Mesendoderm (in vitro differentiated cells): Measurements from ENCODE around the gene DGCR2.

Source experiments
- DNase-seq: peaks from one replicate; pipeline ENCODE4 v3.0.0; 2013
- H2AK5ac ChIP-seq: 2 replicates; pipeline ENCODE4 v1.6.1; 2013; ENCODE audit warnings: low read length, inconsistent platforms
- H2BK120ac ChIP-seq: 2 replicates; pipeline ENCODE4 v1.6.1; 2013; ENCODE audit warnings: low read depth, mild to moderate bottlenecking, low read length, moderate library complexity, mixed read lengths
- H2BK15ac ChIP-seq: replicated peaks from 2 replicates; pipeline ENCODE4 v1.6.1; 2013; ENCODE audit warnings: low read depth, mild to moderate bottlenecking, moderate library complexity
- H2BK5ac ChIP-seq: 2 replicates; pipeline ENCODE4 v1.6.1; 2013; ENCODE audit warnings: low read length, inconsistent platforms
- H3K18ac ChIP-seq: 2 replicates; pipeline ENCODE4 v1.6.1; 2013; ENCODE audit warnings: mild to moderate bottlenecking, low read length, mixed read lengths
- H3K23ac ChIP-seq: one replicate; pipeline ENCODE4 v1.6.1; 2013; ENCODE audit warnings: low read length
- H3K27ac ChIP-seq: 2 replicates; pipeline ENCODE4 v1.5.1; 2013; ENCODE audit warnings: low read depth, mild to moderate bottlenecking, inconsistent platforms, low read length, moderate library complexity
- H3K27me3 ChIP-seq: 2 replicates; pipeline ENCODE4 v1.6.1; 2013; ENCODE audit warnings: low read length, control low read depth, mild to moderate bottlenecking, inconsistent platforms; ENCODE audit not compliant: insufficient read depth, poor library complexity
- H3K36me3 ChIP-seq: 2 replicates; pipeline ENCODE4 v1.6.1; 2013; ENCODE audit warnings: low read length, inconsistent platforms; ENCODE audit not compliant: control insufficient read depth, insufficient read depth
- H3K4ac ChIP-seq: one replicate; pipeline ENCODE4 v1.6.1; 2013; ENCODE audit warnings: low read depth, mild to moderate bottlenecking, low read length, moderate library complexity
- H3K4me1 ChIP-seq: 2 replicates; pipeline ENCODE4 v1.6.1; 2013; ENCODE audit warnings: low read depth, low read length, inconsistent platforms; ENCODE audit not compliant: control insufficient read depth
- H3K4me2 ChIP-seq: 2 replicates; pipeline ENCODE4 v1.6.1; 2013; ENCODE audit warnings: low read length
- H3K4me3 ChIP-seq: 2 replicates; pipeline ENCODE4 v1.5.1; 2013; ENCODE audit warnings: mild to moderate bottlenecking, low read length
- H3K56ac ChIP-seq: one replicate; pipeline ENCODE4 v1.6.1; 2013; ENCODE audit warnings: low read length
- H3K79me1 ChIP-seq: 2 replicates; pipeline ENCODE4 v1.6.1; 2013; ENCODE audit warnings: low read length, inconsistent platforms
- H3K79me2 ChIP-seq: 2 replicates; pipeline ENCODE4 v1.6.1; 2013; ENCODE audit warnings: mild to moderate bottlenecking, low read length; ENCODE audit not compliant: control insufficient read depth, insufficient read depth
- H3K9ac ChIP-seq: 2 replicates; pipeline ENCODE4 v1.6.1; 2013; ENCODE audit warnings: low read length, inconsistent platforms
- H4K5ac ChIP-seq: one replicate; pipeline ENCODE4 v1.6.1; 2013; ENCODE audit warnings: low read length
- H4K8ac ChIP-seq: one replicate; pipeline ENCODE4 v1.6.1; 2013; ENCODE audit warnings: low read depth, mild to moderate bottlenecking, control low read depth, low read length, moderate library complexity
- WGBS: extraction: QIAGEN DNeasy Blood & Tissue Kit; methylation state at CpG from one replicate; pipeline ENCODE4 v1.1.7; 2013; ENCODE audit warnings: low lambda C conversion rate, missing lambda C conversion rate; ENCODE audit not compliant: insufficient coverage; ENCODE audit errors: extremely low coverage; 5-methylcytosine and 5-hydroxymethylcytosine counted together

DGCR2 gene

GRCh38 chr22:19066531-19067271 is 55.5 kb downstream of the DGCR2 start:
- H3K36me3 ChIP-seq = peaks cover 7% of the 10 kb centered on the region

DNA sequence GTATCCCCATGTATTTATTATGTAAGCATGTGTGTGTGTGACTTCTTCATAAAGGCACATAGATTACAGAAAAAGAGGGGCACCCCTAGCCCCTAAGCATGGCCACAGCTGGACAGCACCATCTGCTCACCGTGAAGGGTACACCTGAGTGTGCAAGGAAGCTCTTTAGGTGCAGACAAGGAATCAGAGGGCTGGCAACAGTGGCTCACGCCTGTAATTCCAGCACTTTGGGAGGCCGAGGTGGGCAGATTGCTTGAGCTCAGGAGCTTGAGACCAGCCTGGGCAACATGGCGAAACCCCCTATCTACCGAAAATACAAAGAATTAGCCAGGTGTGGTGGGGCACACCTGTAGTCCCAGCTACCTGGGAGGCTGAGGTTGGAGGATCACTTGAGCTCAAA is 56.3 kb downstream of the DGCR2 start:
- Histone ChIP-seq H3K4me2 (no peak overlapping the region), H3K23ac (no peak overlapping the region), H3K27ac (no peak overlapping the region), H3K27me3 (no peaks in the 10 kb centered on the region), H3K18ac (no peak overlapping the region), H3K9ac (no peak overlapping the region), H3K56ac (no peak overlapping the region), H3K4me1 (no peaks in the 10 kb centered on the region), H3K4me3 (no peak overlapping the region), H3K79me1 (peaks cover 14% of the 10 kb centered on the region), H2BK120ac (no peak overlapping the region), H4K8ac (no peak overlapping the region), H3K4ac (no peak overlapping the region), H4K5ac (no peak overlapping the region), H2BK15ac (no peak overlapping the region), H3K36me3 (peaks cover 7% of the 10 kb centered on the region), H3K79me2 (no peaks in the 10 kb centered on the region), H2BK5ac (no peak overlapping the region), H2AK5ac (no peak overlapping the region)
- WGBS = no CpG with 5 or more reads among the region's 5 CpGs
- no peak for DNase-seq

More at GRCh38 chr22:19066531-19067271, 55.5 kb downstream of the DGCR2 start:
- Histone ChIP-seq H2BK5ac (no peak overlapping the region), H3K23ac (no peak overlapping the region), H3K4me2 (no peak overlapping the region), H3K18ac (no peak overlapping the region), H3K79me2 (no peaks in the 10 kb centered on the region), H4K5ac (no peak overlapping the region), H3K27ac (no peak overlapping the region), H3K4ac (no peak overlapping the region), H2BK15ac (no peak overlapping the region), H3K56ac (no peak overlapping the region), H3K79me1 (peaks cover 16% of the 10 kb centered on the region), H3K4me1 (no peaks in the 10 kb centered on the region), H3K27me3 (no peaks in the 10 kb centered on the region), H2AK5ac (no peak overlapping the region), H2BK120ac (no peak overlapping the region), H3K4me3 (no peak overlapping the region), H3K9ac (no peak overlapping the region), H4K8ac (no peak overlapping the region)
- no CpG with 5 or more reads among the region's 11 CpGs for WGBS
- no peak for DNase-seq

DNA sequence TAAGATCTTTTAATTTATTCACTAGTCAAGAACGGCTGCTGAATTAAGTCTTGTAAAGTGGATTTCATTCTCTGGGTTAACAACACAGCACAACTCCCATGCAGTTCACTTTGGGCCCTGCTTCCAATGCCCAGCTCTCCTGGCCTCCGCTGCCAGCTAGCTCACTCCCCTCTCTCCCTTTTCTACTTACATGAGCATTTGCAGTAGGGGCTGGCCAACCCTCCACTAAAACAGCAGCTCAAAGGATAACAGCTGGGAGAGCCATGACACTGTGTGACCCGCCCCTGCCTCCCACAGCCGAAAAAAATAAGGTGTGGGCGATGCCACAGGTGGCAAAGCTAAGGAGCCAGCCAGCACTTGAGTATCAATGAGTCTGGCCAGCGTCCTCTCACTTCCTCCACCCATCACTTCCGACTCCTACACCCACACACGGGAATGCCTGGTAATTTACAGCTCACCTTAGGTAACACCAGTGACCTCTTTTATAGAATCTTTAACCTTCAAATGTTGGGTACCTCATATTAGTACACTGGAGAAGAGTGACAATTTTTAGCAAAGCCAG is 56.8 kb downstream of the DGCR2 start:
- Histone ChIP-seq H4K5ac (no peak overlapping the region), H4K8ac (no peak overlapping the region), H3K4me3 (no peak overlapping the region), H3K79me2 (no peaks in the 10 kb centered on the region), H3K27me3 (no peaks in the 10 kb centered on the region), H3K27ac (no peak overlapping the region), H3K79me1 (peaks cover 12% of the 10 kb centered on the region), H3K4me1 (no peaks in the 10 kb centered on the region), H2AK5ac (no peak overlapping the region), H3K36me3 (peaks cover 7% of the 10 kb centered on the region), H3K18ac (no peak overlapping the region), H3K4me2 (no peak overlapping the region), H2BK120ac (no peak overlapping the region), H3K56ac (no peak overlapping the region), H2BK15ac (no peak overlapping the region), H3K9ac (no peak overlapping the region), H2BK5ac (no peak overlapping the region), H3K4ac (no peak overlapping the region), H3K23ac (no peak overlapping the region)
- no CpG with 5 or more reads among the region's 8 CpGs for WGBS
- no peak for DNase-seq

DNA sequence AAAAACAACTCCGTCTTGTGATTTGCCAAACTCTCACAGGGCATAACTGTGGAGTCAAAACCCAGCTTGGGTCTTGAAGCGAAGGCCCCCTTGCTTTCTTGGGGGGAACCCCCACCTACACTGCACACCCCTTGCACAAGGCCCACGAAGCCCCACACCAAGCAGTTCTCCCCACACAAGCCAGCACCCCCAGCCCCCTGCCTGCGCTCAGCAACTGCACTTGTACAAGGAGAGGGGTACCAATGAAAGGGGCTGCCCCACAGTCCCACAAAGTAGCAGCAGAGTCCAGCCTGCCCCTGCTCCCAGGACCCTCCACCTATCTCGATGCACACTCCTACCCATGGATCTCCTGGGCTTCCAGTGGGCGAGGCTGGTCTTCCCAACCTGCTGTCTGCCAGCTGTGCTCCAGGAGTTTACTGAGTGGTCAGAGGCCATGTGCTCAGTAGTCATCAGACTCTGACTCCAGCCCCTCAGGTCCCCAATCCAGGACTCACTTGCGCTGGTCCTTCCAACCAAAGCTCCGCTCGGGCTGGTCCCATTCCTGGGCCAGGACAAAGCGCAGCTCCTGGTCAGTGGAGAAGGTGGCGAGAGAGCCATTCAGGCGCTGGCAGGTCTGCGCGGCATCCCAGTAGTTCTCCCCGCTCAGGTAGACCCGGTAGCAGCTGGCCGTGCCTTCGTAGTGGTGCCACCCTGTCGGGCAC is 57.7 kb downstream of the DGCR2 start:
- WGBS = no CpG with 5 or more reads among the region's 19 CpGs
- H2BK15ac ChIP-seq = no peak overlapping the region
- no peak overlapping the region for H4K5ac ChIP-seq
- no peaks in the 10 kb centered on the region for H3K4me1 ChIP-seq
- no peak overlapping the region for H2AK5ac ChIP-seq
- H3K79me1 ChIP-seq = peaks cover 6% of the 10 kb centered on the region
- DNase-seq = no peak
- no peak overlapping the region for H3K9ac ChIP-seq
- peaks cover 9% of the 10 kb centered on the region for H3K36me3 ChIP-seq
- H3K4me2 ChIP-seq = no peak overlapping the region
- no peak overlapping the region for H3K23ac ChIP-seq
- no peak overlapping the region for H3K56ac ChIP-seq
- no peak overlapping the region for H3K4ac ChIP-seq
- no peak overlapping the region for H3K4me3 ChIP-seq
- no peak overlapping the region for H3K27ac ChIP-seq
- no peak overlapping the region for H3K18ac ChIP-seq
- no peak overlapping the region for H2BK5ac ChIP-seq
- H4K8ac ChIP-seq = no peak overlapping the region
- no peak overlapping the region for H2BK120ac ChIP-seq
- no peaks in the 10 kb centered on the region for H3K27me3 ChIP-seq
- no peaks in the 10 kb centered on the region for H3K79me2 ChIP-seq

DNA sequence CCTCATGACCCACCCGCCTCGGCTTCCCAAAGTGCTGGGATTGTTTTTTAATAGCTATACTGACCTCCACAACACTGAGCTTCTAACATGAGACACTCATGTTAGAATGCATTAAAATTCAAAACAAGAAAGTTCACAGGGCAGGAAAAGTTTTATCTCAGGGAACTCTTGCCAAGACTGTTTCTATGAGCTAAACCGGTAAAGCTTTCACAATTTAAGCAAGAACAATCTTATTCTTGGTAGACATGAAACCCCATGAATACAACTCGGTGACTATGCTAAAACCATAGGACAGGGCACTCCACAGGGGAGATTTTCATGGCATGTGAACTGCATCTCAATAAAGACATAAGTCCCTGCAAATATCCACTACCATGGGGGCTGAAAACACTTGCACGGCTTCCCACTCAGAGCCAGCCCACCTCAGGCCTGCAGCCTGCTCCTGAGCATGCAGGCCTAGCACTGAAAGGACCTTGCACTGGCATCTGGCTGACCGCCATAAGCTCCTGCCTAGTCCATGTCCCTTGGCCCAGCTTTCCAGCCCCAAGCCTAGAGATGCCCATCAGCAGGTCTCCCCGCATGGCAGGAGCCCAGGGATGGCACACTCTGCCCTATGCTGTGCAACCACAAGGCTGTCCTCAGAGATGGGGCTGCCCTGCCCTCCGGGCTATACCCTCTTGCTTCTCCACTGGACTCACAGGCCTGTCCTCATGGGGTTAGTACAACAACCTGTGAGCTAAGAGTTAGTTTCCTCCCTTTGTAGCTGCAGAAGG is 58.4 kb downstream of the DGCR2 start:
- Histone ChIP-seq H4K8ac (no peak overlapping the region), H3K36me3 (peaks cover 11% of the 10 kb centered on the region), H3K27ac (no peak overlapping the region), H3K4ac (no peak overlapping the region), H3K27me3 (no peaks in the 10 kb centered on the region), H3K23ac (no peak overlapping the region), H3K4me3 (no peak overlapping the region), H3K18ac (no peak overlapping the region), H3K56ac (no peak overlapping the region), H2BK15ac (no peak overlapping the region), H2BK5ac (no peak overlapping the region), H2BK120ac (no peak overlapping the region), H2AK5ac (no peak overlapping the region), H3K4me2 (no peak overlapping the region), H3K79me1 (peaks cover 2% of the 10 kb centered on the region), H3K9ac (no peak overlapping the region), H3K79me2 (no peaks in the 10 kb centered on the region), H3K4me1 (no peaks in the 10 kb centered on the region), H4K5ac (no peak overlapping the region)
- DNase-seq = no peak
- no CpG with 5 or more reads among the region's 8 CpGs for WGBS
